HG02759 (cell line): ENCODE measurements around the gene TMEM141.
"Not testable (repeated sequence)": the region's sequence is repeated elsewhere in the genome, so short reads cannot be mapped to it uniquely, and the experiment has no call there.

Experiments
- ATAC-seq: cut with Tn5 transposase; IDR thresholded peaks from one replicate; pipeline ENCODE4 v1.9.1; 2021; ENCODE audit warnings: mild to moderate bottlenecking, moderate library complexity; ENCODE audit not compliant: unreplicated experiment

The TMEM141 gene

GRCh38 chr9:136829981-136830885 lies 39.1 kb downstream of the TMEM141 start:
- no peak for ATAC-seq

GRCh38 chr9:136831002-136831719 lies 40.0 kb downstream of the TMEM141 start:
- no peak for ATAC-seq

DNA sequence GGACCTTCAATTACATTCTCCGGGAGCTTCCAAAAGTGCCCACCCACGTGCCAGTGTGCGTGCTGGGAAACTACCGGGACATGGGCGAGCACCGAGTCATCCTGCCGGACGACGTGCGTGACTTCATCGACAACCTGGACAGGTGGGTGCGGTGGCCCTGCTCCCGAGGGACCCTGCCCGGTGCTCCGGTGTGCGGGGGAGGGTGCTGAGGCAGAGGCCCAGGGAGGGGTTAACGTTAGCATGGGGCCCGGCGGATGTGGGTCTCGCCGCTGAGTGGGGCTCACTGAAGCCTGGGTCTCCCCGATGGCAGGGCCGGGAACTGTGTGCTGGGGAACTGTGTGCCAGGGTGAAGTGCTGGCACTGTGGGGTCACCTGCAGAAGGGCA lies 40.6 kb downstream of the TMEM141 start:
- ATAC-seq, result no peak

DNA sequence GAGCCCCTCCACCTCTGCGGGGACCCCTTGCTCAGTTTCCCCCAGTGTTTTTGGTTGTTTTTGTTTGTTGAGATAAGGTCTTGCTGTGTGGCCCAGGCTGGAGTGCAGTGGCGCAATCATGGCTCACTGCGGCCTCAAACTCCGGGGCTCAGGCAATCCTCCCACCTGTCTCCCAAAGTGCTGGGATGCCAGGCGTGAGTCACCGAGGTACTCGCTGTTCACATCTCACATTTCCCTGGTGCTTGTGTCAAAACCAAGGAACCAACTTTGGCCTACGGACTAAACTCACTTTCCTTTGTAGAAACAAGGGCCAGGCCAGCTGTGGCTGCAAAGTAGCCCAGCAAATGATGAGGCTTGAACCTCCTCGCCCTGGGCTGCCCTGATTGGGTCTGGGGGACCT lies 41.4 kb downstream of the TMEM141 start:
- no peak for ATAC-seq

GRCh38 chr9:136833381-136834048 lies 42.4 kb downstream of the TMEM141 start:
- ATAC-seq, result not testable (repeated sequence)

DNA sequence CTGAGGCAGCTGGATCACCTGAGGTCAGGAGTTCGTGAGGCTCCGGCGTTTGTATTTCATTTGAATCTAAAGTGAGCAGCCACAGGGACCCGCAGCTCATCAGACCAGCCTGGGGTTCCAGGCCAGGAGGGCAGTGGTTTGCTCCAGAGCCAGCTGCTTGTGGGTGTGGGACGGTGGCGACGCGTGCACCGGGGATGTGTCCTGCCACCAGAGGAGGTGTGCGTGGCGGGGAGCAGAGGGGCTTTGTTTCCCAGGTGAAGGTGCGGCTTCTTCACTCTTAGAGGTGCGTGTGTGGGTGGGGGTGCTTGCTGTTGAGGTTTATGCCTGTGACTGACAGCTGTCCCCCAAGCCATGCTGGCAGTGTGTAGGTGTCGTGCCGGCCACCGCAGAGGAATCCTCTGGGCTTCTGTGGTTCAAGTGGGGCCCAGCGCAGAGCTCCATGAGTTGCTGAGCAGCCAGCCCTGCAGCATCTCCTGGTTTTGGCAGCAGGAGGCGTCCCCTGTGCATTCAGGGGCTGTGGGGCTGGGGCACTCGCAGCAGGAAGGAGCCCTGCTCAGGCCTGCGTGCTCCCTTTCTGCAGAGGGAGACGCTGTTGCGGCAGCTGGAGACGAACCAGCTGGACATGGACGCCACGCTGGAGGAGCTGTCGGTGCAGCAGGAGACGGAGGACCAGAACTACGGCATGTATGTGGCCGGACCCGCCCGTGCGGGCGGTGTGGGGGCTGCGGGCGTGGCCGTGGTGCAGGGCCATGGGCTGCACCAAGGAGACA lies 44.2 kb downstream of the TMEM141 start:
- no peak for ATAC-seq

DNA sequence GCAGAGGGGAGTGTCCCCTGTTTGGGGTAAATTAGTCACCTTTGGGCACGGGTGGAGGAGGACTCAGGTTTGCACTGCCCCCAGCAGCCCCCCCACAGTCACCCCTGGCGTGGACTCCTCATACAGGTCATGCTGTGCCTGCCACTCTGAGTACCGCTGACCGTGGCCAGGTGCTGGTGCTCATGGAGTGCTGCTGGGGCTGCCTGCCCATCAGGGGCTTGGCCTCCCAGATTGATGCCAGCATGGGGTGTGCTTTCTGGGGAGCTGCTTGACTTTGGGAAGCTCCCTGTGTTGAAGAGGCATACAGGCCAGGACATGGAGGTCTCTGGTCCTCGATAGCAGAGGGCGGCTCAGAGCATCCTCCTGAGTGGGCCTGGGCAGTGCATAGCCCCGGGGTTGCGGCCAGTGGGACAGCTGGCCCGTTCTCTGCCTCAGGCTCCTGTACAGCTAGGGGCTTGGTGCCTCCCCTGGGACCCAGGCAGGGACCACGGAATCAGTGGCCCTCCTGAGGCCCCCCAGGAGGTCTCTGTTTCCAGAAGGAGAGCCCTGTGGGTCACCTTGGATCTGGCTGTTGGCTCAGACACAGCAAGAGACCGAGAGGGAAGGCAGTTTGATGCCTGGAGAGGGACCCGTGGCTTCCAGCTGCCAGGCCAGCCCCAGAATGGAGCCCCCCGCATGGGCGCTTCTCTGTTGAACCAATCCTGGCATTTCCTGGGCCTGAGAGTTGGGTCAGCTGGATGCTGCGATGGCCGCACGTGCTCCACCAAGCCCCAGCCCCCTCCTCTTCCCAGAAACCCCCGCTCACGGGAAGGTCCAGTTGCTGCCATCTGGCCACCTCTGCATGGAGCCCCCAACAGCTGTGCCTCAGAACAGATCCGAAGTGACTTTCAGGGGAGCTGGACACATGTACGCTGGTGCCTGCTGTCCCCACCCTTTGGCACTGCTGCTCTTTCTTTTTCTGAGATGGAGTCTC lies 45.1 kb downstream of the TMEM141 start:
- ATAC-seq, result no peak

DNA sequence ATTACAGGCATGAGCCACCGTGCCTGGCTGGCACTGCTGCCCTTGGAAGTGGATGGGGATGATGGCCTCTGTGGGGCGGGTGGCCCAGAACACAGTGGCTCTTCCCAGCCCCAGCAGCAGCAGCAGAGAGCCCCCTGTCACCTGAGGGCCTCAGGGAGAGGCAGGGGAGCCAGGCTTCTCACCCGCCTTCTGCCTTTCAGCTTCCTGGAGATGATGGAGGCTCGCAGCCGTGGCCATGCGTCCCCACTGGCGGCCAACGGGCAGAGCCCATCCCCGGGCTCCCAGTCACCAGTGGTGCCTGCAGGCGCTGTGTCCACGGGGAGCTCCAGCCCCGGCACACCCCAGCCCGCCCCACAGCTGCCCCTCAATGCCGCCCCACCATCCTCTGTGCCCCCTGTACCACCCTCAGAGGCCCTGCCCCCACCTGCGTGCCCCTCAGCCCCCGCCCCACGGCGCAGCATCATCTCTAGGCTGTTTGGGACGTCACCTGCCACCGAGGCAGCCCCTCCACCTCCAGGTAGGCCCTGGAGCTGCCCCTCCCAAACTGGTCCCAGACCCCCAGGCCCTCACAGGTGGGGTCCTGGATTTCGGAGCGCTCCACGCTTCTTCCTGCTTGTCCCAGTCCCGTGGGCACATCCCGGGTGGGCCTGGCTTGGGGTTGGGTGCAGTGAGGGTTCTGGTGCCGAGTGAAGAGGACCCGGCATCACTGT lies 46.2 kb downstream of the TMEM141 start:
- ATAC-seq, result no peak

GRCh38 chr9:136837856-136838277 lies 46.7 kb downstream of the TMEM141 start:
- not testable (repeated sequence) for ATAC-seq

GRCh38 chr9:136838314-136839228 lies 47.4 kb downstream of the TMEM141 start:
- ATAC-seq, result no peak

DNA sequence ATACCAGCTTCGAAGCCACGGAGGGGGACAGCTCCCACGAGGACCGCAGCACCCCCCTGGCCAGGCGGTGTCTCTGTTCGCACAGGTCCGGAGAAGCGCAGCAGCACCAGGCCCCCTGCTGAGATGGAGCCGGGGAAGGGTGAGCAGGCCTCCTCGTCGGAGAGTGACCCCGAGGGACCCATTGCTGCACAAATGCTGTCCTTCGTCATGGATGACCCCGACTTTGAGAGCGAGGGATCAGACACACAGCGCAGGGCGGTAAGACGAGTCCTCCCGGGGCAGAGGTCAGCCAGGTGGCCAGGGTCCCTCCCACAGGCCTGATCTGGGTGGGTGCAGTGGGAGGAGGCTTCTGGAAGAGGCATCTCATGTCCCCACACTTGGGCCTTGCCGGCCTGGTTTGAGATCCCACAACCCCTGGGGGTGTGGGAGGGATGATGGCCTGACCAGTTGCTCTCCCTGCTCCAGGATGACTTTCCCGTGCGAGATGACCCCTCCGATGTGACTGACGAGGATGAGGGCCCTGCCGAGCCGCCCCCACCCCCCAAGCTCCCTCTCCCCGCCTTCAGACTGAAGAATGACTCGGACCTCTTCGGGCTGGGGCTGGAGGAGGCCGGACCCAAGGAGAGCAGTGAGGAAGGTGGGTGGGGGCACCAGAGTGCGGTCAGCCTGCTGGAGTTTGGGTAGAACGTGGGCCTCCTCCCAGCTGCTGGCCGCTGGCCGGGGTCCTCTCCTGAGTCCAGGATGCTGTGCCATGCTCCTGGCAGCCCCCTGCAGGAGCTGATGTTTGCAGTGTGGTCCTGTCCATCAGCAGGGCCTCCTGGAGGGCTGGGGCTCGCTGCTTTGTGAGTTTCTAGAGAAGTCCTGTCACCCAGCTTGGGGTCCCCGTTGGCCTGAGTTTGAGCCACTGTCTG lies 48.3 kb downstream of the TMEM141 start:
- ATAC-seq, result no peak

GRCh38 chr9:136840140-136840876 lies 49.2 kb downstream of the TMEM141 start:
- ATAC-seq, result no peak

DNA sequence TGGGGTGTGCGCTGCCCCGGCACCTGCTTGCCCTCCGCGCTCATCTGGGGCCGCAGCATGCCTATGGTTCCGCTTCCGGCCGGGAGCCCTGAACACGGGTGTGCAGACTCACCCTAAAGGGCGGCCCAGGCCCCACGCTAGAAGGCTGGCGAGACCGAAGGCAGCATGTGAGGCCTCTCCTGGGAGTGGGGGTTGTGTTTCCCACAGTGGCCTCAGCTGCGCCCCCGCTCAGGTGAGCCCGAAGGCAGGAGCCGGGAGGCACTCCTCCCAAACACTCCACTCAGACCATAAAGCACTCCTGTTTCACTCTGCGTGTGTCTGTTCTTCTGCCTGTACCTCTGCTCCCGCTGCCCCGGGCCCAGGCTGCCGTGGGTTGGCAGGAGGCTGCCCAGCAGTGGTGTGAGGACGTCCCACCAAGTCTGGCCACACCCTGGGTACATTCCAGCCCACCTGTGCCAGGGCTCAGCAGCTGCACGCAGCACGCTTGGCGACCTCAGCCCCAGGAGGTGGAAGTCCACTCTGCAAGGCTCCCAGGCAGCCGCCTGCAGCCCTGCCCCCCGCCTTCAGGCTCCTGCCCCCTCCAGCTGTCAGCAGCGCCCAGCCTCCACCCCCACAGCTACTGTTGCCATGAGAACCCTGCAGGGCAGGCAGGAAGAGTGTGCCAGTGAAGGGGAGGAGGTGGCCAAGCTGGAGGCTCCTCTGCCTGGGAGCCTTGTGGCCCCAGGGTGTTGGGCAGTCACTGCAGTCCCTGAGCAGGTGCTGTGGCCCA lies 49.9 kb downstream of the TMEM141 start:
- no peak for ATAC-seq

- not testable (repeated sequence) for ATAC-seq
These were observed 50.7 kb downstream of the TMEM141 start for GRCh38 chr9:136841646-136842379.
